Neural crest cell (in vitro differentiated cells): ENCODE results near the gene HOXC4. TPM values are rescaled to one million over a fixed set of nuclear protein-coding genes. Genes with fewer than 3 reads are reported as not detected.

Experiments
- DNase-seq: peaks from one replicate; pipeline ENCODE4 v3.0.0; 2021; ENCODE audit warnings: low read depth, mixed read lengths, low spot score
- H3K27ac Mint-ChIP-seq: one replicate; pipeline ENCODE4 v1.8.0; 2021; ENCODE audit warnings: mild to moderate bottlenecking, mixed read lengths; ENCODE audit not compliant: unreplicated experiment
- H3K27me3 Mint-ChIP-seq: 2 replicates; pipeline ENCODE4 v1.8.0; 2021; ENCODE audit warnings: low read depth, mild to moderate bottlenecking, mixed read lengths
- H3K36me3 Mint-ChIP-seq: 2 replicates; pipeline ENCODE4 v1.8.0; 2021; ENCODE audit warnings: low read depth, mild to moderate bottlenecking, mixed read lengths
- H3K4me1 Mint-ChIP-seq: 2 replicates; pipeline ENCODE4 v1.8.0; 2021; ENCODE audit warnings: mixed read lengths
- H3K4me3 Mint-ChIP-seq: one replicate; pipeline ENCODE4 v1.8.0; 2021; ENCODE audit warnings: mild to moderate bottlenecking, mixed read lengths
- H3K9me3 Mint-ChIP-seq: 2 replicates; pipeline ENCODE4 v1.8.0; 2021; ENCODE audit warnings: mixed read lengths
- CTCF ChIP-seq: fragments of 200-600 bp; sonication (generic); conservative IDR thresholded peaks from 2 replicates; pipeline ENCODE4 v1.5.0; 2021; ENCODE audit warnings: antibody characterized with exemption, mild to moderate bottlenecking
- total RNA-seq: library from RNA; stranded (reverse); gene quantifications from 2 replicates; pipeline ENCODE4 v1.2.1, GENCODE V29; 2021

The HOXC4 gene
- total RNA-seq, 1 donor from 2014 or later: 5.6 TPM

- Mint-ChIP-seq H3K9me3 (no peaks in the 10 kb centered on the region), H3K27me3 (peaks cover 99% of the 10 kb centered on the region), H3K27ac (no peak overlapping the region), H3K4me3 (peak overlapping the region; percentile 76), H3K4me1 (peaks cover 21% of the 10 kb centered on the region), H3K36me3 (peaks cover 3% of the 10 kb centered on the region)
- no peak for DNase-seq
- TF ChIP-seq CTCF: no peak
These were observed 46.9 kb upstream of the HOXC4 start for GRCh38 chr12:54006559-54007220.

GRCh38 chr12:54007538-54008259 lies 45.9 kb upstream of the HOXC4 start:
- H3K9me3 Mint-ChIP-seq: no peaks in the 10 kb centered on the region
- DNase-seq: no peak
- peaks cover 3% of the 10 kb centered on the region for H3K36me3 Mint-ChIP-seq
- H3K4me1 Mint-ChIP-seq: peaks cover 18% of the 10 kb centered on the region
- H3K27me3 Mint-ChIP-seq: peaks cover 99% of the 10 kb centered on the region
- H3K4me3 Mint-ChIP-seq: peak overlapping the region; percentile 76
- H3K27ac Mint-ChIP-seq: no peak overlapping the region
- TF ChIP-seq CTCF: no peak

GRCh38 chr12:54008260-54008552 lies 45.4 kb upstream of the HOXC4 start:
- H3K9me3 Mint-ChIP-seq: no peaks in the 10 kb centered on the region
- H3K4me1 Mint-ChIP-seq: peaks cover 17% of the 10 kb centered on the region
- DNase-seq: no peak
- no peak for TF ChIP-seq CTCF
- H3K27ac Mint-ChIP-seq: no peak overlapping the region
- H3K27me3 Mint-ChIP-seq: peaks cover 99% of the 10 kb centered on the region
- peak overlapping the region; percentile 63 for H3K4me3 Mint-ChIP-seq
- peaks cover 3% of the 10 kb centered on the region for H3K36me3 Mint-ChIP-seq

- Mint-ChIP-seq H3K9me3 (no peaks in the 10 kb centered on the region), H3K36me3 (no peaks in the 10 kb centered on the region), H3K4me3 (peak overlapping the region; percentile 77), H3K27me3 (peaks cover 99% of the 10 kb centered on the region), H3K27ac (no peak overlapping the region), H3K4me1 (peaks cover 8% of the 10 kb centered on the region)
- TF ChIP-seq CTCF: no peak
- DNase-seq: no peak
These were observed 44.2 kb upstream of the HOXC4 start for GRCh38 chr12:54009171-54010052.

- Mint-ChIP-seq H3K36me3 (peaks cover 2% of the 10 kb centered on the region), H3K27me3 (peaks cover 99% of the 10 kb centered on the region), H3K4me1 (peaks cover 7% of the 10 kb centered on the region), H3K27ac (no peak overlapping the region), H3K4me3 (peak overlapping the region; percentile 77), H3K9me3 (no peaks in the 10 kb centered on the region)
- no peak for TF ChIP-seq CTCF
- DNase-seq: no peak
These were observed 43.3 kb upstream of the HOXC4 start for GRCh38 chr12:54010053-54010971.
